GM12878 (cell line): ENCODE results near the gene ISY1. TPM values are rescaled to one million over a fixed set of nuclear protein-coding genes. Genes with fewer than 3 reads are reported as not detected.
A peak's percentile ranks its signal among the peaks of the same experiment; 100 is the strongest.

Experiments used
- ATAC-seq: fragments of 200-7000 bp; cut with Tn5 transposase; 3 replicates; pipeline ENCODE4 v1.9.1; 2020; ENCODE audit warnings: mild to moderate bottlenecking, moderate library complexity
- BruUV-seq: library from RNA; stranded (reverse); fragments of 400-500 nt; replicated peaks from 2 replicates; lab custom pipeline; 2021; lab: Mats Ljungman, UMichigan
- CTCF ChIA-PET: fragments of 300-600 bp; sonication (Branson Sonifier 250); formaldehyde crosslinking; extraction: SDS; loops from one replicate; lab custom pipeline; 2021; ENCODE audit warnings: inconsistent platforms; lab: Yijun Ruan, JAX
- POLR2A ChIA-PET: fragments of 350-600 bp; formaldehyde crosslinking; extraction: SDS; loops from one replicate; lab custom pipeline; 2021; ENCODE audit warnings: inconsistent platforms; lab: Charles Lee
- RAD21 ChIA-PET: fragments of 300-600 bp; sonication (Branson Sonifier 250); formaldehyde crosslinking; loops from one replicate; lab custom pipeline; 2023; ENCODE audit warnings: antibody characterized with exemption; ENCODE audit not compliant: unreplicated experiment; lab: Charles Lee
- SMC1A ChIA-PET: fragments of 300-600 bp; sonication (Branson Sonifier 250); formaldehyde crosslinking; loops from one replicate; lab custom pipeline; 2023; ENCODE audit not compliant: unreplicated experiment, uncharacterized antibody; lab: Charles Lee
- DNase-seq: peaks from one replicate; pipeline ENCODE4 v3.0.0-alpha.2; 2011; ENCODE audit warnings: low read depth, low spot score
- FAIRE-seq: peaks from 3 replicates; lab custom pipeline; 2011; peaks lifted over from hg19 to GRCh38; lab: Jason Lieb, UNC
- H2AFZ ChIP-seq: 2 replicates; pipeline ENCODE4 v1.6.0; 2011; ENCODE audit warnings: low read depth, low read length, control low read depth; ENCODE audit not compliant: control insufficient read depth
- H3K27ac ChIP-seq: 2 replicates; pipeline ENCODE4 v1.5.1; 2011; ENCODE audit warnings: control low read depth; ENCODE audit not compliant: control insufficient read depth, insufficient read depth
- H3K27me3 ChIP-seq, 2 experiments: replicated peaks in 1 of 2; 2 replicates each; pipeline versions ENCODE4 v1.6.0 to v1.6.1; 2011; ENCODE audit warnings: low read length in 1 of 2; ENCODE audit not compliant: control insufficient read depth in 2 of 2, insufficient read depth in 2 of 2
- H3K36me3 ChIP-seq, 2 experiments: 2 replicates each; pipeline ENCODE4 v1.5.1; 2011; ENCODE audit warnings: low read length in 1 of 2; ENCODE audit not compliant: control insufficient read depth in 2 of 2, insufficient read depth in 2 of 2
- H3K4me1 ChIP-seq: 2 replicates; pipeline ENCODE4 v1.6.1; 2011; ENCODE audit warnings: mild to moderate bottlenecking, low read length, moderate library complexity, mixed read lengths; ENCODE audit not compliant: control insufficient read depth, insufficient read depth
- H3K4me2 ChIP-seq: 2 replicates; pipeline ENCODE4 v1.6.0; 2011; ENCODE audit warnings: control low read depth; ENCODE audit not compliant: control insufficient read depth, insufficient read depth
- H3K4me3 ChIP-seq: fragments of 200-600 bp; sonication (generic); 2 replicates; pipeline ENCODE4 v1.5.1; 2016
- H3K79me2 ChIP-seq: 2 replicates; pipeline ENCODE4 v1.6.0; 2011; ENCODE audit warnings: low read length; ENCODE audit not compliant: control insufficient read depth, insufficient read depth
- H3K9ac ChIP-seq: 2 replicates; pipeline ENCODE4 v1.8.0; 2011; ENCODE audit warnings: low read length, control low read depth, mixed read lengths; ENCODE audit not compliant: control insufficient read depth, insufficient read depth
- H3K9me3 ChIP-seq: replicated peaks from 3 replicates; pipeline ENCODE4 v1.5.1; 2011; ENCODE audit warnings: mild to moderate bottlenecking, low read length; ENCODE audit not compliant: control insufficient read depth, insufficient read depth
- H4K20me1 ChIP-seq: 2 replicates; pipeline ENCODE4 v1.6.0; 2011; ENCODE audit not compliant: control insufficient read depth, insufficient read depth
- FOXM1 ChIP-seq: IDR thresholded peaks from 2 replicates; pipeline ENCODE4 v1.6.1; 2012; ENCODE audit warnings: low read depth, mild to moderate bottlenecking, inconsistent platforms, low read length, moderate library complexity
- HSF1 ChIP-seq: fragments of 150-350 bp; IDR thresholded peaks from 2 replicates; pipeline ENCODE4 v1.6.1; 2014; ENCODE audit warnings: mild to moderate bottlenecking, low read depth, low read length
- MXI1 ChIP-seq: fragments of 150-350 bp; IDR thresholded peaks from 2 replicates; pipeline ENCODE4 v1.6.1; 2011; ENCODE audit warnings: low read depth, mild to moderate bottlenecking, inconsistent platforms, low read length, improper control_type of control experiment
- NFYA ChIP-seq: IDR thresholded peaks from 2 replicates; pipeline ENCODE4 v1.6.1; 2011; ENCODE audit warnings: low read depth, mild to moderate bottlenecking, low read length, improper control_type of control experiment, borderline replicate concordance
- SIX5 ChIP-seq: IDR thresholded peaks from 2 replicates; pipeline ENCODE4 v1.6.1; 2011; ENCODE audit warnings: mild to moderate bottlenecking, low read depth, low read length, moderate library complexity; ENCODE audit not compliant: severe bottlenecking
- SREBF2 ChIP-seq: IDR thresholded peaks from 2 replicates; pipeline ENCODE4 v1.6.1; 2012; ENCODE audit warnings: mild to moderate bottlenecking, low read length
- SUZ12 ChIP-seq: fragments of 200-600 bp; sonication (generic); IDR thresholded peaks from one replicate; pipeline ENCODE4 v1.6.1; 2018; ENCODE audit warnings: antibody characterized with exemption, mild to moderate bottlenecking; ENCODE audit not compliant: unreplicated experiment
- WGBS: methylation state at CpG from one replicate; pipeline ENCODE4 v1.1.6; 2016; ENCODE audit warnings: low lambda C conversion rate; ENCODE audit not compliant: insufficient replicate concordance, insufficient coverage; ENCODE audit errors: missing lambda C conversion rate; 5-methylcytosine and 5-hydroxymethylcytosine counted together
- in situ Hi-C: fragments of 300-500 bp; cut with MboI; formaldehyde crosslinking; loops from 9 replicates; pipeline ENCODE4 v1.14.3; 2018; ENCODE audit warnings: mixed read lengths
- intact Hi-C: fragments of 100-400 bp; cut with micrococcal nuclease; formaldehyde crosslinking; loops from one replicate; pipeline ENCODE4 v1.14.2; 2022; ENCODE audit not compliant: unreplicated experiment
- polyA plus RNA-seq, 11 experiments: library from polyadenylated mRNA; depleted of rRNA in 4 of 11; unstranded in 6 of 11; stranded (reverse) in 5 of 11; fragments of >200 nt; fragmentation: Nextera tagmentation in 4 of 11; fragmentation: Illumina TruSeq in 1 of 11; extraction: Ambion mirVana in 4 of 11; extraction: Trizol in 1 of 11; gene quantifications; 1 replicate in 1 of 11; 2 replicates in 10 of 11; pipeline versions ENCODE4 v1.2.1 to v1.2.3, GENCODE V29; 2011 to 2016; ENCODE audit warnings: inconsistent platforms in 2 of 11, missing spikeins in 2 of 11, low read depth in 1 of 11
- total RNA-seq, 4 experiments: library from RNA; depleted of rRNA in 3 of 4; stranded (reverse); fragments of >200 nt in 3 of 4; fragmentation: Illumina TruSeq in 1 of 4; extraction: Trizol in 1 of 4; gene quantifications; 2 replicates each; pipeline versions ENCODE4 v1.2.1 to v1.2.3, GENCODE V29; 2013 to 2021

ISY1 gene
- total and polyA plus RNA-seq, 10 of the 15 experiments (the other 5 are each of a cell fraction or from before 2014, with no cell fraction given) = 28.3 to 72.2 (median 44.7) TPM

DNA sequence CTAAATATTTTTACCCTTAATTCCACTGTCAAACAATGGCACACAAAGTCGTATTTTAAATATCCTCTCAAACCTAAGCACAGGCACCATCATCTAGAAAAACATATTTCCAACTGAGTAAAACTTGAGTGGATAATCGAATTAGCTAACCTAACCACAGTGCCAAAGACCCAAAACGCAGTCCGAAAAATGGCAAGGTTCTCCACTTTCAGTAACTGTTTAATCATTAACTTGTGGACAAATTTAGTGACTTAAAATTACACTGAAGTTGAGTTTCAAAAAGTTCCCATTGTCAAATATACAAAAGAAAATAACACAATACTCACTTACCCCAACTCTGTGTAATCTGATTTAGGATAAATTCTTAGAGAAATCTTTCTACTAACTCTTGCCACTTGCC, 12.9 kb upstream of the ISY1 start:
- FAIRE-seq (peak; percentile 76), ATAC-seq (peak; percentile 15), DNase-seq (no peak)
- 0 out of 2 replicates have a peak, but pooled peaks cover 2% of the 10 kb centered on the region for H4K20me1 ChIP-seq
- peaks cover 60% of the 10 kb centered on the region for H3K79me2 ChIP-seq
- no peak overlapping the region for H3K4me2 ChIP-seq
- POLR2A ChIA-PET = interaction anchor here (0.7 to 1.5 kb wide), 3 partner anchors 12 to 892 kb away, joined by 3 to 15 read pairs (median 5); no protein-coding TSS in a partner anchor
- WGBS = 49% methylated on average over 4 of the region's 4 CpGs
- no peak overlapping the region for H3K9ac ChIP-seq
- peaks cover 10 to 24% of the 10 kb centered on the region in 2 experiments for H3K36me3 ChIP-seq
- 0 out of 2 replicates have a peak overlapping the region, but pooled peaks have one; percentile 8 for H3K4me3 ChIP-seq
- no peaks in the 10 kb centered on the region for H3K27me3 ChIP-seq
- SMC1A ChIA-PET = interaction anchor here (0.9 to 1.6 kb wide), 3 partner anchors 12 to 51 kb away, joined by 3 to 8 read pairs (median 4); no protein-coding TSS in a partner anchor
- RAD21 ChIA-PET = no interaction called here
- H3K4me1 ChIP-seq = no peaks in the 10 kb centered on the region
- intact Hi-C loops (no loop called here), in situ Hi-C loops (no loop called here)
- no TSS peak for BruUV-seq
- CTCF ChIA-PET = interaction anchor here (1.4 to 1.9 kb wide), 2 partner anchors 11 to 73 kb away, joined by 6 read pairs; no protein-coding TSS in a partner anchor
- H3K9me3 ChIP-seq = no peaks in the 10 kb centered on the region
- TF ChIP-seq FOXM1 = no peak
- no peak overlapping the region for H3K27ac ChIP-seq
- no peak overlapping the region for H2AFZ ChIP-seq

GRCh38 chr3:129173206-129173605, 12.3 kb upstream of the ISY1 start:
- H3K36me3 ChIP-seq = peaks cover 10 to 21% of the 10 kb centered on the region in 2 experiments
- DNase-seq (no peak), FAIRE-seq (no peak), ATAC-seq (no peak)
- RAD21 ChIA-PET = no interaction called here
- no peaks in the 10 kb centered on the region for H3K4me1 ChIP-seq
- 0 out of 2 replicates have a peak, but pooled peaks cover 2% of the 10 kb centered on the region for H4K20me1 ChIP-seq
- CTCF ChIA-PET = interaction anchor here (3.0 kb wide), 1 partner anchor 11 kb away, joined by 16 read pairs; no protein-coding TSS in a partner anchor
- intact Hi-C loops (no loop called here), in situ Hi-C loops (no loop called here)
- BruUV-seq = no TSS peak
- no peaks in the 10 kb centered on the region for H3K9me3 ChIP-seq
- SMC1A ChIA-PET = interaction anchor here (0.9 to 1.5 kb wide), 2 partner anchors 11 to 13 kb away, joined by 3 to 8 read pairs; no protein-coding TSS in a partner anchor
- no peaks in the 10 kb centered on the region for H3K27me3 ChIP-seq
- 88% methylated on average over 2 of the region's 2 CpGs for WGBS
- H3K4me2 ChIP-seq = no peak overlapping the region
- H2AFZ ChIP-seq = no peak overlapping the region
- no peak overlapping the region for H3K9ac ChIP-seq
- no peak overlapping the region for H3K27ac ChIP-seq
- no peak for TF ChIP-seq SREBF2
- no peak for TF ChIP-seq SIX5
- no peak for TF ChIP-seq SUZ12
- TF ChIP-seq NFYA = no peak
- TF ChIP-seq HSF1 = no peak
- no peak for TF ChIP-seq MXI1
- H3K79me2 ChIP-seq = peaks cover 55% of the 10 kb centered on the region
- POLR2A ChIA-PET = no interaction called here
- no peak overlapping the region for H3K4me3 ChIP-seq
